Measurements from ENCODE around the gene NAV2. TPM values are rescaled to one million over a fixed set of nuclear protein-coding genes. Genes with fewer than 3 reads are reported as not detected.

Gene NAV2
- total RNA-seq, 1 experiment from 2014 or later, result 139 TPM

DNA sequence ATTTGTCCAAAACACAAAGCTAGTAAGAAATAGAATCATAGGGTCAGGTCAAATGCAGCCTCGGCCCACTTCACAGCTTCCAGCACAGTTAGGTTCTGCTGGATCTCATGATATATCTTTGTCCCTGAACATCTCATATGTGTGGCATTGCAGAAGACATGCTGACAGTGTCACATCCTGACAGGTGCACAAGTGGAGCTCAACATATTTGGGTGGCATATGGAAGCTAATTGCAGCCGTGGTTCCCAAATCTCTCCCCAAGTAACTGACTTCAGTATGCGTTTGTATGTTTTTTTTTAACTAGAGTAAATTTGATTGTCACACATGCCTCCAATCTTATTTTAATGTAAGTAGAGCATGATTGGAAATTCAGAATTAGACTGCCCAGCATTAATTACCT, 33.4 kb downstream of the NAV2 start:
- Mint-ChIP-seq H3K36me3 (ENCODE audit: insufficient read depth, unreplicated experiment) (peaks cover 10% of the 10 kb centered on the region), H3K4me3 (ENCODE audit: unreplicated experiment) (no peak overlapping the region), H3K4me1 (ENCODE audit: insufficient read depth, unreplicated experiment) (peaks cover 6% of the 10 kb centered on the region), H3K9me3 (ENCODE audit: unreplicated experiment) (no peaks in the 10 kb centered on the region), H3K27me3 (ENCODE audit: insufficient read depth, unreplicated experiment) (no peaks in the 10 kb centered on the region), H3K27ac (ENCODE audit: low read depth, unreplicated experiment) (no peak overlapping the region)
- no peak for DNase-seq (ENCODE audit: unreplicated experiment)
- BruUV-seq (replicated peaks), result no TSS peak
- CTCF ChIA-PET, result interaction anchor here (0.6 to 4.9 kb wide), 5 partner anchors 17 to 598 kb away, joined by 3 to 408 read pairs (median 3); no protein-coding TSS in a partner anchor
- intact Hi-C loops (cut with micrococcal nuclease), result loop anchor here (10.0 kb wide), 1 partner anchor 671 kb away; no protein-coding TSS in a partner anchor
- TF ChIP-seq, protein P1, sequence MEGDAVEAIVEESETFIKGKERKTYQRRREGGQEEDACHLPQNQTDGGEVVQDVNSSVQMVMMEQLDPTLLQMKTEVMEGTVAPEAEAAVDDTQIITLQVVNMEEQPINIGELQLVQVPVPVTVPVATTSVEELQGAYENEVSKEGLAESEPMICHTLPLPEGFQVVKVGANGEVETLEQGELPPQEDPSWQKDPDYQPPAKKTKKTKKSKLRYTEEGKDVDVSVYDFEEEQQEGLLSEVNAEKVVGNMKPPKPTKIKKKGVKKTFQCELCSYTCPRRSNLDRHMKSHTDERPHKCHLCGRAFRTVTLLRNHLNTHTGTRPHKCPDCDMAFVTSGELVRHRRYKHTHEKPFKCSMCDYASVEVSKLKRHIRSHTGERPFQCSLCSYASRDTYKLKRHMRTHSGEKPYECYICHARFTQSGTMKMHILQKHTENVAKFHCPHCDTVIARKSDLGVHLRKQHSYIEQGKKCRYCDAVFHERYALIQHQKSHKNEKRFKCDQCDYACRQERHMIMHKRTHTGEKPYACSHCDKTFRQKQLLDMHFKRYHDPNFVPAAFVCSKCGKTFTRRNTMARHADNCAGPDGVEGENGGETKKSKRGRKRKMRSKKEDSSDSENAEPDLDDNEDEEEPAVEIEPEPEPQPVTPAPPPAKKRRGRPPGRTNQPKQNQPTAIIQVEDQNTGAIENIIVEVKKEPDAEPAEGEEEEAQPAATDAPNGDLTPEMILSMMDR (IDR thresholded peaks at IDR 0.05; ENCODE audit: unreplicated experiment), result no peak
- POLR2A ChIA-PET, result no interaction called here

DNA sequence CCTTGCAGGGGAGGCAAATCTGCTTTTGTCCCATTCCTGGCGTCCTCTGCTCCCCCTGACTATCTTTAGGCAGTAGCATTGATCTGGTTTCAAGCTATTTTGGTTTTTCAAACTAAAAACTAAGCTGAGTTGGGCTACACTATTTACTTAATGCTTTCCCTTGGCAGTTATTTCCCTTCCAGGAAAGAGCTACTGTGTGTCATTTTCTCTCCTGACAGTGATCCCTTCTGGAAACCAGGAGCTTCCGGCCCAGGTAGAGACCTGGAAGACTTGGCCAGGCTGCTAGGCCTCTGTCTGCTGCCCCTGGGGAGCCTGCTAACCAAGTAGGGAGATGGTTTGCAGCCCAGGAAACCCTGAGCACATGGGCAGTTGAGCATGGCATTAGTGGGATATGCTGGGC, 35.0 kb downstream of the NAV2 start:
- no peaks in the 10 kb centered on the region for H3K9me3 Mint-ChIP-seq (ENCODE audit: unreplicated experiment)
- TF ChIP-seq, protein P1 (IDR thresholded peaks at IDR 0.05; ENCODE audit: unreplicated experiment), result no peak
- BruUV-seq (replicated peaks), result no TSS peak
- no peak overlapping the region for H3K27ac Mint-ChIP-seq (ENCODE audit: low read depth, unreplicated experiment)
- H3K36me3 Mint-ChIP-seq (ENCODE audit: insufficient read depth, unreplicated experiment), result peaks cover 14% of the 10 kb centered on the region
- ChIA-PET CTCF (interaction anchor here (0.6 to 1.1 kb wide), 7 partner anchors 60 to 679 kb away, joined by 3 to 6 read pairs (median 3); no protein-coding TSS in a partner anchor), POLR2A (no interaction called here)
- intact Hi-C loops (cut with micrococcal nuclease), result loop anchor here (10.0 kb wide), 1 partner anchor 673 kb away; no protein-coding TSS in a partner anchor
- DNase-seq (ENCODE audit: unreplicated experiment), result no peak
- no peaks in the 10 kb centered on the region for H3K27me3 Mint-ChIP-seq (ENCODE audit: insufficient read depth, unreplicated experiment)
- H3K4me1 Mint-ChIP-seq (ENCODE audit: insufficient read depth, unreplicated experiment), result peaks cover 4% of the 10 kb centered on the region
- H3K4me3 Mint-ChIP-seq (ENCODE audit: unreplicated experiment), result no peak overlapping the region

DNA sequence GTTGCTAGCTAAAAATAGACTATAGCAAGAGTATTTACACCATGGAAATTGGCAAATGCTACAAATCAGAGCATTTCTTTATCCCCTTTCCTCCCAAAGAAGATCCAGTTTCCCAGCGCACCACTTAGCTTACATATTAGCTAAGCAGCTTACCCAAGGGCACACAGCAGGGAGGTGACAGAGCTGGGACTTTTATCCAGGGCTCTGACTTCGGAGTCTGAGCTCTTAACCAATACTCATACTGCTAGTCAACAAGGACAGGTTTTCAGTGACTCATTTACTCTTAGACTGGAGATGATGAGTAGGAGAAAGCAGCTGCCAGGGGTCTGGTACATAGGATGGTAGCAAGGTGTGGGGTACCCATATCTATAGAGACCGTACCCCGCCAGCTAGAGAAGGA, 38.4 kb downstream of the NAV2 start:
- POLR2A ChIA-PET, result no interaction called here

DNA sequence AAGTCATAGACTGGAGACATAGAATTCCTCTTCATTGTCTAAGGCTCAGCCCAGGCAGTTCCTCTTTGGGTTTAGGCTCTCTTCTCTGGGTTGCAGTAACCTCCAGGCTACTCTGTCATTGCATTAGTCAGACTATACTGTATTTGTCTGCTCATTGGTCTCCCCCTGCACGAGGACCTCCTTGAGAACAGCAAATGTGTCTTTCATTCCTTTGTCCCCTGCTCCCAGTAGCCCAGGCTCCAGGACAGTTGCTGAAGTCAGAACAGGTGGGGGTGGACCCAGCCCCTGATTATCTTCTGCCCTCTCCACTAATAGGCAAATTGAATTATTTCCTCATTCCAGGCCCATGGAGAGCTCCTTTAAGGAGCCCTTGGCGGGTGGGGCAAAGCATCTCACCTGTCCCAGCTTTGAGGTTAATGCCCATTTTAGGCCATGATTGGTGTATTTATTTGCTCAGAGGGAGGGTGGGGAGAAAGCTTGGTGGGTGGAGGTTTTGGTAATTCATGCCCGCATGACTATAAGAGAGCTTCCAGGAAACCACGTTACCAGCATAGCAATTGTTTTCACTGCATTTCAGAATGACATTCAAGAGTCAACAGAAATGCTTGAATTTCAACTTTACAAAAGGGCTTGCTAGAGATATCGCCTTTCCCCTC, 40.9 kb downstream of the NAV2 start:
- peaks cover 13% of the 10 kb centered on the region for H3K36me3 Mint-ChIP-seq (ENCODE audit: insufficient read depth, unreplicated experiment)
- POLR2A ChIA-PET, result no interaction called here
- TF ChIP-seq, protein P1 (IDR thresholded peaks at IDR 0.05; ENCODE audit: unreplicated experiment), result no peak
- CTCF ChIA-PET, result interaction anchor here (0.7 to 3.0 kb wide), 3 partner anchors 11 to 235 kb away, joined by 3 to 13 read pairs (median 13); no protein-coding TSS in a partner anchor
- no peaks in the 10 kb centered on the region for H3K27me3 Mint-ChIP-seq (ENCODE audit: insufficient read depth, unreplicated experiment)
- H3K9me3 Mint-ChIP-seq (ENCODE audit: unreplicated experiment), result no peaks in the 10 kb centered on the region
- H3K4me1 Mint-ChIP-seq (ENCODE audit: insufficient read depth, unreplicated experiment), result no peaks in the 10 kb centered on the region
- intact Hi-C loops (cut with micrococcal nuclease), result no loop called here
- no peak overlapping the region for H3K27ac Mint-ChIP-seq (ENCODE audit: low read depth, unreplicated experiment)
- no TSS peak for BruUV-seq (replicated peaks)
- no peak overlapping the region for H3K4me3 Mint-ChIP-seq (ENCODE audit: unreplicated experiment)
- no peak for DNase-seq (ENCODE audit: unreplicated experiment)

More for the DNA sequence above, 38.4 kb downstream of the NAV2 start:
- CTCF ChIA-PET, result interaction anchor here (0.5 to 3.6 kb wide), 6 partner anchors 8 to 680 kb away, joined by 3 to 26 read pairs (median 9); no protein-coding TSS in a partner anchor
- H3K27ac Mint-ChIP-seq (ENCODE audit: low read depth, unreplicated experiment), result no peak overlapping the region
- H3K4me3 Mint-ChIP-seq (ENCODE audit: unreplicated experiment), result no peak overlapping the region
- no TSS peak for BruUV-seq (replicated peaks)
- no peak for DNase-seq (ENCODE audit: unreplicated experiment)
- no peaks in the 10 kb centered on the region for H3K27me3 Mint-ChIP-seq (ENCODE audit: insufficient read depth, unreplicated experiment)
- H3K36me3 Mint-ChIP-seq (ENCODE audit: insufficient read depth, unreplicated experiment), result peaks cover 19% of the 10 kb centered on the region
- H3K4me1 Mint-ChIP-seq (ENCODE audit: insufficient read depth, unreplicated experiment), result no peaks in the 10 kb centered on the region
- intact Hi-C loops (cut with micrococcal nuclease), result no loop called here
- TF ChIP-seq, protein P1 (IDR thresholded peaks at IDR 0.05; ENCODE audit: unreplicated experiment), result no peak
- H3K9me3 Mint-ChIP-seq (ENCODE audit: unreplicated experiment), result no peaks in the 10 kb centered on the region
